Lung (tissue), 12 donors: ENCODE results near the gene RBM33. TPM values are rescaled to one million over a fixed set of nuclear protein-coding genes. Genes with fewer than 3 reads are reported as not detected.

Experiments used
- ATAC-seq: fragments of 200-7000 bp; cut with Tn5 transposase; one replicate; pipeline ENCODE4 v1.9.1; 2020; ENCODE audit warnings: moderate number of reproducible peaks; ENCODE audit not compliant: insufficient read depth, low FRiP score
- DNase-seq, 3 donors: peaks; one replicate each; pipeline ENCODE4 v3.0.0-alpha.2; 2013 to 2017
- H3K27ac ChIP-seq, 2 donors: one replicate each; pipeline ENCODE4 v1.5.1; 2013; ENCODE audit warnings: mild to moderate bottlenecking in 2 of 2, moderate library complexity in 2 of 2, control low read depth in 1 of 2, inconsistent platforms in 1 of 2, low read depth in 1 of 2, low read length in 1 of 2
- H3K27me3 ChIP-seq, 3 donors: one replicate each; pipeline ENCODE4 v1.5.1; 2013; ENCODE audit warnings: low read length in 2 of 3; ENCODE audit not compliant: control insufficient read depth in 3 of 3, insufficient read depth in 3 of 3
- H3K36me3 ChIP-seq, 4 donors: one replicate each; pipeline ENCODE4 v1.5.1; 2013; ENCODE audit warnings: low read length in 4 of 4, mild to moderate bottlenecking in 1 of 4, moderate library complexity in 1 of 4; ENCODE audit not compliant: control insufficient read depth in 4 of 4, insufficient read depth in 4 of 4
- H3K4me1 ChIP-seq, 5 donors: one replicate each; pipeline ENCODE4 v1.5.1; 2013; ENCODE audit warnings: low read length in 5 of 5, mild to moderate bottlenecking in 2 of 5, moderate library complexity in 1 of 5; ENCODE audit not compliant: control insufficient read depth in 5 of 5, insufficient read depth in 5 of 5
- H3K4me3 ChIP-seq: one replicate; pipeline ENCODE4 v1.5.1; 2013; ENCODE audit warnings: mild to moderate bottlenecking, control low read depth, moderate library complexity
- H3K9ac ChIP-seq, 2 donors: one replicate each; pipeline ENCODE4 v1.5.1; 2013; ENCODE audit warnings: low read length in 2 of 2, control low read depth in 1 of 2; ENCODE audit not compliant: insufficient read depth in 1 of 2
- H3K9me3 ChIP-seq, 4 donors: one replicate each; pipeline ENCODE4 v1.5.1; 2013; ENCODE audit warnings: low read length in 3 of 4, mild to moderate bottlenecking in 1 of 4, moderate library complexity in 1 of 4; ENCODE audit not compliant: control insufficient read depth in 4 of 4, insufficient read depth in 3 of 4
- CTCF ChIP-seq: IDR thresholded peaks from 2 replicates; pipeline ENCODE4 v1.5.1; 2012; ENCODE audit warnings: mild to moderate bottlenecking; ENCODE audit errors: control extremely low read depth, extremely low read depth
- WGBS, 2 donors: extraction: QIAGEN DNeasy Blood & Tissue Kit; methylation state at CpG; one replicate each; pipeline ENCODE4 v1.1.7; 2013; 5-methylcytosine and 5-hydroxymethylcytosine counted together
- polyA plus RNA-seq, 2 donors: library from polyadenylated mRNA; stranded (reverse); fragments of 200-250 nt; gene quantifications; one replicate each; pipeline ENCODE4 v1.2.1, GENCODE V29; 2013
- total RNA-seq, 2 donors: library from RNA; depleted of rRNA in 1 of 2; stranded (reverse); fragments of >200 nt in 1 of 2; gene quantifications; one replicate each; pipeline ENCODE4 v1.2.1, GENCODE V29; 2014 to 2021
- donor health status: control.
- donor health status: control.
- donor health status: Bipolar disorder and iron deficiency.
- donor health status: healthy.
- donor health status: DM: yes; HTN: yes; CAD: no.

RBM33 gene
- total and polyA plus RNA-seq, 4 donors = 15.3 to 99.6 (median 43.2) TPM

GRCh38 chr7:155807789-155808548, 163.5 kb downstream of the RBM33 start:
- peaks cover 0 to 4% (median 0%) of the 10 kb centered on the region in 4 donors for H3K9me3 ChIP-seq
- peak in 1 of 3 donors; percentile 28 for DNase-seq
- H3K4me1 ChIP-seq = peaks cover 0 to 48% (median 4%) of the 10 kb centered on the region in 5 donors
- H3K9ac ChIP-seq = no peak overlapping the region
- peaks cover 0 to 64% (median 46%) of the 10 kb centered on the region in 3 donors for H3K27me3 ChIP-seq
- WGBS, 2 donors = 3 to 4% methylated on average over 31 to 33 of the region's 33 CpGs
- H3K4me3 ChIP-seq = peak overlapping the region; percentile 37
- no peaks in the 10 kb centered on the region for H3K36me3 ChIP-seq
- no peak for TF ChIP-seq CTCF
- ATAC-seq = no peak
- H3K27ac ChIP-seq = peak overlapping the region in 1 of 2 donors; percentile 91

- H3K9me3 ChIP-seq = no peaks in the 10 kb centered on the region
- H3K4me3 ChIP-seq = peak overlapping the region; percentile 37
- peak overlapping the region in 1 of 2 donors; percentile 91 for H3K27ac ChIP-seq
- no peak overlapping the region for H3K9ac ChIP-seq
- H3K4me1 ChIP-seq = peaks cover 0 to 41% (median 4%) of the 10 kb centered on the region in 5 donors
- ATAC-seq (no peak), DNase-seq (peak in 1 of 3 donors; percentile 19)
- 1% methylated on average over 62 to 64 of the region's 64 CpGs for WGBS, 2 donors
- H3K36me3 ChIP-seq = no peaks in the 10 kb centered on the region
- peaks cover 0 to 71% (median 54%) of the 10 kb centered on the region in 3 donors for H3K27me3 ChIP-seq
- TF ChIP-seq CTCF = no peak
Measured at GRCh38 chr7:155808549-155809331, 164.3 kb downstream of the RBM33 start.

GRCh38 chr7:155809332-155809946, 165.0 kb downstream of the RBM33 start:
- Histone ChIP-seq H3K4me1 (peaks cover 0 to 41% (median 3%) of the 10 kb centered on the region in 5 donors), H3K36me3 (no peaks in the 10 kb centered on the region), H3K9ac (no peak overlapping the region), H3K4me3 (peak overlapping the region; percentile 37), H3K27ac (peak overlapping the region in 1 of 2 donors; percentile 91), H3K27me3 (peaks cover 1 to 74% (median 58%) of the 10 kb centered on the region in 3 donors), H3K9me3 (no peaks in the 10 kb centered on the region)
- no peak for TF ChIP-seq CTCF
- WGBS, 2 donors = 1 to 2% methylated on average over 31 to 43 of the region's 43 CpGs
- DNase-seq (no peak), ATAC-seq (no peak)
